GM19438 (cell line): ENCODE data around the gene PXDN.
"Not testable (repeated sequence)": the region's sequence is repeated elsewhere in the genome, so short reads cannot be mapped to it uniquely, and the experiment has no call there.

Experiments used
- ATAC-seq: cut with Tn5 transposase; IDR thresholded peaks from one replicate; pipeline ENCODE4 v1.9.1; 2021; ENCODE audit warnings: low read depth; ENCODE audit not compliant: unreplicated experiment

PXDN gene

GRCh38 chr2:1708476-1709334 is 35.6 kb downstream of the PXDN start:
- no peak for ATAC-seq

GRCh38 chr2:1707771-1708418 is 36.4 kb downstream of the PXDN start:
- no peak for ATAC-seq

- not testable (repeated sequence) for ATAC-seq
Measured at GRCh38 chr2:1706089-1706841, 38.0 kb downstream of the PXDN start.

- ATAC-seq: no peak
Measured at GRCh38 chr2:1705557-1706076, 38.7 kb downstream of the PXDN start.

GRCh38 chr2:1704631-1705556 is 39.4 kb downstream of the PXDN start:
- no peak for ATAC-seq

GRCh38 chr2:1702186-1702565 is 42.1 kb downstream of the PXDN start:
- ATAC-seq: no peak

GRCh38 chr2:1701556-1702185 is 42.6 kb downstream of the PXDN start:
- ATAC-seq: no peak

- no peak for ATAC-seq
Measured at GRCh38 chr2:1701020-1701419, 43.3 kb downstream of the PXDN start.

GRCh38 chr2:1700427-1700826 is 43.9 kb downstream of the PXDN start:
- ATAC-seq: not testable (repeated sequence)

- ATAC-seq: no peak
Measured at GRCh38 chr2:1698188-1698945, 45.9 kb downstream of the PXDN start.

- ATAC-seq: no peak
Measured at GRCh38 chr2:1697601-1698000, 46.7 kb downstream of the PXDN start.

- no peak for ATAC-seq
Measured at GRCh38 chr2:1696472-1696871, 47.8 kb downstream of the PXDN start.

- no peak for ATAC-seq
Measured at GRCh38 chr2:1694371-1695271, 49.7 kb downstream of the PXDN start.

- no peak for ATAC-seq
Measured at GRCh38 chr2:1693723-1694122, 50.6 kb downstream of the PXDN start.

- no peak for ATAC-seq
Measured at GRCh38 chr2:1692342-1692741, 52.0 kb downstream of the PXDN start.

- ATAC-seq: no peak
Measured at GRCh38 chr2:1691366-1691765, 52.9 kb downstream of the PXDN start.

- no peak for ATAC-seq
Measured at GRCh38 chr2:1690056-1690775, 54.1 kb downstream of the PXDN start.
